GM06990 (cell line): ENCODE measurements around the gene IFITM1.
"Not testable (repeated sequence)": the region's sequence is repeated elsewhere in the genome, so short reads cannot be mapped to it uniquely, and the experiment has no call there.

Experiments
- DNase-seq: peaks from one replicate; pipeline ENCODE4 v3.0.0-alpha.2; 2011; ENCODE audit not compliant: insufficient read length; ENCODE audit errors: extremely low read depth
- H3K27me3 ChIP-seq: replicated peaks from 2 replicates; pipeline ENCODE4 v1.6.0; 2011; ENCODE audit warnings: low read length; ENCODE audit not compliant: control insufficient read depth, insufficient read depth
- H3K36me3 ChIP-seq: 2 replicates; pipeline ENCODE4 v1.5.1; 2011; ENCODE audit warnings: low read length; ENCODE audit not compliant: control insufficient read depth, insufficient read depth
- H3K4me3 ChIP-seq: replicated peaks from 2 replicates; pipeline ENCODE4 v1.5.1; 2011; ENCODE audit warnings: low read depth, mild to moderate bottlenecking, control low read depth, low read length
- CTCF ChIP-seq: IDR thresholded peaks from 2 replicates; pipeline ENCODE4 v1.5.1; 2011; ENCODE audit warnings: low read length, control low read depth, mild to moderate bottlenecking, inconsistent platforms; ENCODE audit not compliant: insufficient read depth, poor library complexity, severe bottlenecking

IFITM1 gene

GRCh38 chr11:340539-341512 is 27.0 kb downstream of the IFITM1 start:
- Histone ChIP-seq H3K4me3 (no peak overlapping the region), H3K36me3 (no peaks in the 10 kb centered on the region), H3K27me3 (no peaks in the 10 kb centered on the region)
- TF ChIP-seq CTCF = no peak
- DNase-seq = no peak

- TF ChIP-seq CTCF = no peak
- Histone ChIP-seq H3K4me3 (no peak overlapping the region), H3K36me3 (no peaks in the 10 kb centered on the region), H3K27me3 (no peaks in the 10 kb centered on the region)
- no peak for DNase-seq
These were observed 28.5 kb downstream of the IFITM1 start for GRCh38 chr11:342328-342727.

GRCh38 chr11:344836-345578 is 31.2 kb downstream of the IFITM1 start:
- no peaks in the 10 kb centered on the region for H3K27me3 ChIP-seq
- no peak for TF ChIP-seq CTCF
- no peak overlapping the region for H3K4me3 ChIP-seq
- DNase-seq = no peak
- no peaks in the 10 kb centered on the region for H3K36me3 ChIP-seq

- Histone ChIP-seq H3K4me3 (no peak overlapping the region), H3K27me3 (no peaks in the 10 kb centered on the region), H3K36me3 (no peaks in the 10 kb centered on the region)
- no peak for TF ChIP-seq CTCF
- DNase-seq = no peak
These were observed 32.7 kb downstream of the IFITM1 start for GRCh38 chr11:346529-346928.

GRCh38 chr11:349270-349954 is 35.6 kb downstream of the IFITM1 start:
- H3K4me3 ChIP-seq, H3K36me3 ChIP-seq, H3K27me3 ChIP-seq, DNase-seq: not testable (repeated sequence)

- DNase-seq, H3K4me3 ChIP-seq, H3K27me3 ChIP-seq, H3K36me3 ChIP-seq: not testable (repeated sequence)
These were observed 36.3 kb downstream of the IFITM1 start for GRCh38 chr11:350033-350722.
